Tibial nerve (tissue), 4 donors: ENCODE results near the gene SCARF1.
A peak's percentile ranks its signal among the peaks of the same experiment; 100 is the strongest.

Experiments
- EP300 ChIP-seq, 2 donors: sonication (generic); formaldehyde crosslinking; IDR thresholded peaks; one replicate each; pipeline ENCODE4 v1.6.1; 2017; ENCODE audit warnings: antibody characterized with exemption in 2 of 2, mild to moderate bottlenecking in 1 of 2
- POLR2A ChIP-seq, 2 donors: fragments of 450-650 bp; IDR thresholded peaks; one replicate each; pipeline ENCODE4 v1.6.1; 2017; ENCODE audit warnings: antibody characterized with exemption in 2 of 2, mild to moderate bottlenecking in 2 of 2, moderate library complexity in 2 of 2
- TF ChIP-seq, protein P1 (sequence below), 5 experiments: fragments of 200-600 bp in 3 of 5; fragments of 450-650 bp in 2 of 5; sonication (generic) in 3 of 5; IDR thresholded peaks; one replicate each; pipeline ENCODE4 v1.5.1; 2016 to 2019; ENCODE audit warnings: antibody characterized with exemption in 5 of 5, mild to moderate bottlenecking in 3 of 5, moderate library complexity in 2 of 5

GRCh38 chr17:1628856-1629503, 16.6 kb downstream of the SCARF1 start:
- TF ChIP-seq POLR2A (IDR thresholded peaks at IDR 0.05), result peak; percentile 53 to 82
- TF ChIP-seq, protein P1, sequence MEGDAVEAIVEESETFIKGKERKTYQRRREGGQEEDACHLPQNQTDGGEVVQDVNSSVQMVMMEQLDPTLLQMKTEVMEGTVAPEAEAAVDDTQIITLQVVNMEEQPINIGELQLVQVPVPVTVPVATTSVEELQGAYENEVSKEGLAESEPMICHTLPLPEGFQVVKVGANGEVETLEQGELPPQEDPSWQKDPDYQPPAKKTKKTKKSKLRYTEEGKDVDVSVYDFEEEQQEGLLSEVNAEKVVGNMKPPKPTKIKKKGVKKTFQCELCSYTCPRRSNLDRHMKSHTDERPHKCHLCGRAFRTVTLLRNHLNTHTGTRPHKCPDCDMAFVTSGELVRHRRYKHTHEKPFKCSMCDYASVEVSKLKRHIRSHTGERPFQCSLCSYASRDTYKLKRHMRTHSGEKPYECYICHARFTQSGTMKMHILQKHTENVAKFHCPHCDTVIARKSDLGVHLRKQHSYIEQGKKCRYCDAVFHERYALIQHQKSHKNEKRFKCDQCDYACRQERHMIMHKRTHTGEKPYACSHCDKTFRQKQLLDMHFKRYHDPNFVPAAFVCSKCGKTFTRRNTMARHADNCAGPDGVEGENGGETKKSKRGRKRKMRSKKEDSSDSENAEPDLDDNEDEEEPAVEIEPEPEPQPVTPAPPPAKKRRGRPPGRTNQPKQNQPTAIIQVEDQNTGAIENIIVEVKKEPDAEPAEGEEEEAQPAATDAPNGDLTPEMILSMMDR (IDR thresholded peaks at IDR 0.05), result peak; percentile 49 to 76 (median 58)
- TF ChIP-seq EP300 (IDR thresholded peaks at IDR 0.05), result peak; percentile 31 to 78
